H1 (cell line): ENCODE data around the gene CASTOR1. TPM values are rescaled to one million over a fixed set of nuclear protein-coding genes. Genes with fewer than 3 reads are reported as not detected.
A peak's percentile ranks its signal among the peaks of the same experiment; 100 is the strongest.

ENCODE experiments used
- CTCF ChIA-PET: fragments of 300-600 bp; sonication (Branson Sonifier 250); formaldehyde crosslinking; loops from one replicate; lab custom pipeline; 2021; ENCODE audit not compliant: partially characterized antibody; lab: Charles Lee
- POLR2A ChIA-PET: fragments of 300-600 bp; sonication (Branson Sonifier 250); formaldehyde crosslinking; loops from one replicate; lab custom pipeline; 2021; ENCODE audit warnings: inconsistent platforms; ENCODE audit not compliant: partially characterized antibody; lab: Charles Lee
- DNase-seq, 2 experiments: peaks; one replicate each; pipeline versions ENCODE4 v3.0.0 to v3.0.0-alpha.2; 2010 to 2022; ENCODE audit warnings: low spot score in 2 of 2, low read depth in 1 of 2, mixed read lengths in 1 of 2
- FAIRE-seq: peaks from 2 replicates; lab custom pipeline; 2011; peaks lifted over from hg19 to GRCh38; lab: Jason Lieb, UNC
- H2AFZ ChIP-seq: 2 replicates; pipeline ENCODE4 v1.8.1; 2012; ENCODE audit warnings: low read length, inconsistent platforms
- H2AK5ac ChIP-seq: 2 replicates; pipeline ENCODE4 v1.6.1; 2013; ENCODE audit warnings: low read depth, low read length
- H2BK120ac ChIP-seq: replicated peaks from 2 replicates; pipeline ENCODE3; 2013; ENCODE audit warnings: low read depth, low read length, inconsistent platforms
- H2BK12ac ChIP-seq: 2 replicates; pipeline ENCODE4 v1.6.1; 2013; ENCODE audit warnings: low read depth, low read length
- H2BK15ac ChIP-seq: 2 replicates; pipeline ENCODE4 v1.6.1; 2013; ENCODE audit warnings: low read length
- H2BK20ac ChIP-seq: 2 replicates; pipeline ENCODE4 v1.6.1; 2013; ENCODE audit warnings: low read length
- H2BK5ac ChIP-seq: 2 replicates; pipeline ENCODE4 v1.6.1; 2013; ENCODE audit warnings: low read depth, low read length
- H3K14ac ChIP-seq: 2 replicates; pipeline ENCODE4 v1.6.1; 2013; ENCODE audit warnings: inconsistent platforms; ENCODE audit not compliant: insufficient read length
- H3K18ac ChIP-seq: 2 replicates; pipeline ENCODE4 v1.6.1; 2013; ENCODE audit warnings: low read length; ENCODE audit errors: extremely low read depth
- H3K23ac ChIP-seq: 2 replicates; pipeline ENCODE4 v1.6.1; 2013; ENCODE audit warnings: inconsistent platforms; ENCODE audit not compliant: insufficient read length
- H3K23me2 ChIP-seq: 2 replicates; pipeline ENCODE4 v1.6.1; 2013; ENCODE audit warnings: low read depth, low read length
- H3K27ac ChIP-seq: 2 replicates; pipeline ENCODE4 v1.6.1; 2011; ENCODE audit warnings: low read depth, low read length, inconsistent platforms
- H3K27me3 ChIP-seq, 4 experiments: replicated peaks in 1 of 4; 1 replicate in 1 of 4; 2 replicates in 3 of 4; pipeline versions ENCODE4 v1.6.1 to v1.8.1; 2011 to 2013; ENCODE audit warnings: low read length in 3 of 4, mild to moderate bottlenecking in 3 of 4, inconsistent platforms in 2 of 4, mixed read lengths in 2 of 4, moderate library complexity in 1 of 4; ENCODE audit not compliant: control insufficient read depth in 3 of 4, insufficient read depth in 3 of 4; ENCODE audit errors: extremely low read depth in 1 of 4
- H3K36me3 ChIP-seq, 4 experiments: 2 replicates each; pipeline versions ENCODE4 v1.6.1 to v1.8.1; 2011 to 2013; ENCODE audit warnings: mild to moderate bottlenecking in 4 of 4, low read length in 3 of 4, moderate library complexity in 2 of 4, control low read depth in 1 of 4, inconsistent platforms in 1 of 4; ENCODE audit not compliant: insufficient read depth in 4 of 4, control insufficient read depth in 2 of 4
- H3K4ac ChIP-seq: replicated peaks from 2 replicates; pipeline ENCODE3; 2013; ENCODE audit warnings: low read length, low read depth, mixed read lengths, inconsistent platforms; ENCODE audit not compliant: insufficient read length
- H3K4me1 ChIP-seq, 4 experiments: replicated peaks in 1 of 4; 1 replicate in 1 of 4; 2 replicates in 3 of 4; pipeline versions ENCODE4 v1.6.1 to v1.8.1; 2011 to 2013; ENCODE audit warnings: low read length in 3 of 4, inconsistent platforms in 2 of 4, mixed read lengths in 1 of 4; ENCODE audit not compliant: insufficient read depth in 4 of 4, control insufficient read depth in 3 of 4
- H3K4me2 ChIP-seq, 2 experiments: 2 replicates each; pipeline versions ENCODE4 v1.6.1 to v1.8.1; 2011 to 2013; ENCODE audit warnings: low read depth in 2 of 2, low read length in 2 of 2, control low read depth in 1 of 2, inconsistent platforms in 1 of 2, mild to moderate bottlenecking in 1 of 2; ENCODE audit not compliant: insufficient read depth in 1 of 2
- H3K4me3 ChIP-seq, 4 experiments: fragments of 200-600, 300-600 bp in 1 of 4; sonication (generic), shearing (Covaris generic), sonication (Bioruptor Twin) in 1 of 4; 2 replicates each; pipeline versions ENCODE4 v1.5.1 to v1.8.1; 2011 to 2016; ENCODE audit warnings: low read length in 4 of 4, low read depth in 3 of 4, control low read depth in 2 of 4, inconsistent platforms in 2 of 4, mild to moderate bottlenecking in 2 of 4, mixed read lengths in 1 of 4, moderate library complexity in 1 of 4; ENCODE audit not compliant: insufficient read depth in 2 of 4; ENCODE audit errors: extremely low read depth in 1 of 4
- H3K56ac ChIP-seq: replicated peaks from 2 replicates; pipeline ENCODE3; 2013; ENCODE audit warnings: low read depth, mild to moderate bottlenecking, mixed read lengths, low read length, inconsistent platforms; ENCODE audit not compliant: insufficient read length
- H3K79me1 ChIP-seq: 2 replicates; pipeline ENCODE4 v1.6.1; 2013; ENCODE audit warnings: low read depth, low read length, control low read depth
- H3K79me2 ChIP-seq, 2 experiments: 2 replicates each; pipeline versions ENCODE4 v1.6.1 to v1.8.1; 2012 to 2013; ENCODE audit warnings: low read length in 2 of 2, mild to moderate bottlenecking in 2 of 2, inconsistent platforms in 1 of 2; ENCODE audit not compliant: insufficient read depth in 2 of 2, control insufficient read depth in 1 of 2
- H3K9ac ChIP-seq, 4 experiments: replicated peaks in 1 of 4; 1 replicate in 1 of 4; 2 replicates in 3 of 4; pipeline versions ENCODE4 v1.6.1 to v1.8.1; 2011 to 2013; ENCODE audit warnings: low read depth in 3 of 4, low read length in 3 of 4, control low read depth in 2 of 4, mild to moderate bottlenecking in 2 of 4, moderate library complexity in 2 of 4, inconsistent platforms in 1 of 4; ENCODE audit errors: extremely low read depth in 1 of 4
- H3K9me3 ChIP-seq, 2 experiments: 2 replicates each; pipeline versions ENCODE4 v1.6.1 to v1.8.1; 2012 to 2013; ENCODE audit warnings: mild to moderate bottlenecking in 2 of 2, moderate library complexity in 2 of 2, control low read depth in 1 of 2, inconsistent platforms in 1 of 2, low read depth in 1 of 2, low read length in 1 of 2, mixed read lengths in 1 of 2; ENCODE audit not compliant: insufficient read depth in 2 of 2
- H4K20me1 ChIP-seq, 2 experiments: replicated peaks in 1 of 2; 2 replicates each; pipeline versions ENCODE3 to v1.8.1; 2011 to 2013; ENCODE audit warnings: inconsistent platforms in 2 of 2, low read length in 2 of 2, mild to moderate bottlenecking in 1 of 2; ENCODE audit not compliant: insufficient read depth in 2 of 2, control insufficient read depth in 1 of 2
- H4K5ac ChIP-seq: 2 replicates; pipeline ENCODE4 v1.6.1; 2013; ENCODE audit warnings: low read length, low read depth, mixed read lengths, inconsistent platforms; ENCODE audit not compliant: insufficient read length
- H4K8ac ChIP-seq: 2 replicates; pipeline ENCODE4 v1.8.0; 2013; ENCODE audit warnings: mild to moderate bottlenecking, moderate library complexity, low read length, inconsistent platforms; ENCODE audit not compliant: insufficient read depth; ENCODE audit errors: extremely low read depth
- H4K91ac ChIP-seq: replicated peaks from 2 replicates; pipeline ENCODE3; 2013; ENCODE audit warnings: low read length, mixed read lengths, inconsistent platforms; ENCODE audit not compliant: insufficient read length
- CREB1 ChIP-seq: IDR thresholded peaks from 2 replicates; pipeline ENCODE4 v1.6.1; 2012; ENCODE audit warnings: inconsistent platforms
- JUN ChIP-seq: IDR thresholded peaks from 2 replicates; pipeline ENCODE4 v1.6.1; 2011; ENCODE audit warnings: low read depth, mild to moderate bottlenecking, improper control_type of control experiment, low read length
- MAX ChIP-seq: IDR thresholded peaks from 2 replicates; pipeline ENCODE4 v1.6.1; 2012; ENCODE audit warnings: inconsistent platforms
- SP2 ChIP-seq: IDR thresholded peaks from 2 replicates; pipeline ENCODE4 v1.6.1; 2012; ENCODE audit warnings: mild to moderate bottlenecking, low read length, inconsistent platforms
- TCF12 ChIP-seq: IDR thresholded peaks from 2 replicates; pipeline ENCODE4 v1.6.1; 2011; ENCODE audit warnings: low read depth, mild to moderate bottlenecking, low read length
- USF2 ChIP-seq: IDR thresholded peaks from 2 replicates; pipeline ENCODE4 v1.6.1; 2011; ENCODE audit warnings: low read length, improper control_type of control experiment
- WGBS, 2 experiments: shearing (Covaris generic) in 1 of 2; methylation state at CpG; one replicate each; pipeline versions ENCODE4 v1.1.6 to v1.1.7; 2013 to 2015; ENCODE audit warnings: low lambda C conversion rate in 2 of 2, mixed read lengths in 2 of 2, inconsistent platforms in 1 of 2, low coverage in 1 of 2, missing lambda C conversion rate in 1 of 2; ENCODE audit not compliant: insufficient replicate concordance in 2 of 2, insufficient coverage in 1 of 2, insufficient read length in 1 of 2; ENCODE audit errors: extremely low coverage in 1 of 2, missing lambda C conversion rate in 1 of 2; 5-methylcytosine and 5-hydroxymethylcytosine counted together
- polyA plus RNA-seq, 7 experiments: library from polyadenylated mRNA; depleted of rRNA in 3 of 7; stranded (reverse) in 5 of 7; unstranded in 2 of 7; fragments of >200 nt in 5 of 7; fragments of 200-250 nt in 2 of 7; gene quantifications; 1 replicate in 5 of 7; 2 replicates in 1 of 7; 4 replicates in 1 of 7; pipeline versions ENCODE4 v1.2.1 to v1.2.3, GENCODE V29; 2011 to 2013; ENCODE audit warnings: missing spikeins in 2 of 7, mixed read lengths in 2 of 7
- total RNA-seq: library from RNA; stranded (reverse); fragmentation: NEBNext Ultra II Directional; extraction: Animal tissue kit (Norgen Biotek cat#: 25700); gene quantifications from 2 replicates; pipeline ENCODE4 v1.2.1, GENCODE V29; 2021

The CASTOR1 gene
- total and polyA plus RNA-seq, 2 of the 8 experiments (the other 6 are each of a cell fraction or from before 2014, with no cell fraction given), result 10.3 to 36.0 TPM

- Histone ChIP-seq H2BK120ac (no peak overlapping the region), H2BK5ac (no peak overlapping the region; the same call in 1 of the 2 replicates), H3K27me3 (no peaks in the 10 kb centered on the region; a peak in 1 of 7 replicates), H2AK5ac (no peak overlapping the region; the same call in 1 of the 2 replicates), H3K79me2 (no peaks in the 10 kb centered on the region), H3K4me2 (no peak overlapping the region), H3K23ac (no peak overlapping the region), H3K79me1 (no peaks in the 10 kb centered on the region), H3K23me2 (no peaks in the 10 kb centered on the region; the same call in 1 of the 2 replicates), H4K8ac (peak overlapping the region; percentile 54; the same call in 1 of the 2 replicates), H3K56ac (no peak overlapping the region), H3K18ac (no peak overlapping the region), H2BK15ac (0 out of 2 replicates have a peak overlapping the region, but pooled peaks have one; percentile 72), H2BK12ac (0 out of 2 replicates have a peak overlapping the region, but pooled peaks have one; percentile 94), H3K4me3 (no peak overlapping the region), H2BK20ac (no peak overlapping the region), H3K9me3 (no peaks in the 10 kb centered on the region), H3K36me3 (no peaks in the 10 kb centered on the region), H3K4me1 (peaks cover 0 to 10% (median 3%) of the 10 kb centered on the region in 4 experiments; a peak in 3 of 7 replicates), H3K14ac (no peak overlapping the region)
- DNase-seq, result no peak
- CTCF ChIA-PET, result interaction anchor here (1.6 to 5.3 kb wide), 3 partner anchors 12 to 15 kb away, joined by 6 to 35 read pairs (median 6); partner anchors contain the start of gene CASTOR1
- WGBS, 2 experiments, result 91% methylated on average over 8 of the region's 8 CpGs; no CpG with 5 or more reads in 1 of the 2 experiments
- TF ChIP-seq SP2, result no peak
- peak; percentile 41; the same call in 1 of the 2 replicates for TF ChIP-seq MAX
- TF ChIP-seq CREB1, result 0 out of 2 replicates have a peak, but pooled peaks have one; percentile 12
- no peak for TF ChIP-seq TCF12
- TF ChIP-seq JUN, result no peak
- TF ChIP-seq USF2, result 0 out of 2 replicates have a peak, but pooled peaks have one; percentile 10
- TF ChIP-seq, all 59 proteins: peak for 3
- no peaks in the 10 kb centered on the region for H4K20me1 ChIP-seq
- no peak overlapping the region for H4K91ac ChIP-seq
- H2AFZ ChIP-seq, result peak overlapping the region; percentile 86
- H3K9ac ChIP-seq, result no peak overlapping the region
- no peak overlapping the region for H3K4ac ChIP-seq
- H4K5ac ChIP-seq, result no peak overlapping the region
- POLR2A ChIA-PET, result interaction anchor here (1.0 to 1.4 kb wide), 2 partner anchors 15 to 160 kb away, joined by 3 to 4 read pairs; no protein-coding TSS in a partner anchor
- peak; percentile 81 for FAIRE-seq
- H3K27ac ChIP-seq, result no peak overlapping the region
Measured at GRCh38 chr22:30275625-30276024, 13.7 kb downstream of the CASTOR1 start.
